Activated naive CD4-positive, alpha-beta T cell (primary cell): ENCODE results near the gene PDLIM1.
A peak's percentile ranks its signal among the peaks of the same experiment; 100 is the strongest.

ENCODE experiments used
- DNase-seq, 4 experiments: peaks; one replicate each; lab custom pipeline; 2025; lab: John Stamatoyannopoulos, UW

The PDLIM1 gene

DNA sequence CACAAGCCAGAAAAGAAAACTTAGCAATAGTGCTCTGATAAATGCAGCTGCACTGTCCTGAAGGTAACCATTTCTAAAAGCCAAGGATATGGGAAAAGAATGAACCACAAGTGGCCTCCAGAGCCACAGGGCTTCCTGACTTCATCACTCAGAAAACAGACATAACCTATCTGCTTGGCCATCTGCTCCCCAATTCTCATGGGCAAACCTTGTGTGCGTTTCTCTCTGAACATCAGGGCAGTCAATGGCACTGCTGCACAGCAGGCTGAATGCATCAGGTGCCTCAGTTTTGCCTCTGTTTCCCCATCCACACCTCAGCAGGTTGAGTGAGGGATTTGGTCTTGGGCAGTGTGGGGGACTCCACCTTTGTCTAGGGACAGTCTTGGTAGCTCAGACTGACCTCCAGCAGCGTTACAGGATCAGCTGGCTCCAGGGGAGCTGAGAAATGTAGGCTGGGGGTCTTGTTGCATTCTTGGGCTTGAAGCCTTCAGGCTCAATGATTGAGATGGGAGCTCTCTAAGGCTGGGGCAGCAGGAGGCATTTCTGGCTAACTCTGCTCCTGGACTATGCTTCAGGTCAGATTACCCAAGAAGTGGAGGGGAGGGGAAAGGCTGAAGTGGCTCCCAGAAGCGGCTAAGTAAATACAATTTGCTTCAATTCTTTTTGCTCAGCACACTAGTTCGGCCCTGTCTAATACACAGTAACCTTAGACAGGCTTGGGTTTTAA is 23.6 kb upstream of the PDLIM1 start:
- no peak for DNase-seq

DNA sequence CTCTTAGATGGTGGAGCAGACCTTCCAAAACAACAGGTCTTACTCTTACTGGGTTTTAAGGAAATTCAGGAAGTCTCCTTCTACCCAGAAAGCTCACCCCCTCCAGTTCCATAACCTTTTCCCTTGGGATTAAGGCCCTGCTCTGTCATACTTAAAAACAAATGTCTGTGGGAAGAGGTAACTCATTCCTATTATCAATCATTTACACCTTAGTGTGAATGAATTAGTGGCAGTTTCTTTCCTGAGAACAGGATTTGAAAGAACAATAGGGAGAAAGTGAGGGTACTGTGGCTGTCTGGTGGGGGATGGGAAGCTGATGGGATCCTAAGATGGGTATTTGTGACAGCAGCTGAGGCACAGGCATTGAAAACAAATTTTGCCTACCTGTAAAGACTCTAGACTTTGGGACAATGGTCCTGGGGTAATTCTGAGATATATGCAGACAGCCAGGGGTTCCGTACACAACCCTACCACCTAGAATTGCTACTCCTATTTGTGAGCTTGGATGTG is 22.2 kb upstream of the PDLIM1 start:
- no peak for DNase-seq

DNA sequence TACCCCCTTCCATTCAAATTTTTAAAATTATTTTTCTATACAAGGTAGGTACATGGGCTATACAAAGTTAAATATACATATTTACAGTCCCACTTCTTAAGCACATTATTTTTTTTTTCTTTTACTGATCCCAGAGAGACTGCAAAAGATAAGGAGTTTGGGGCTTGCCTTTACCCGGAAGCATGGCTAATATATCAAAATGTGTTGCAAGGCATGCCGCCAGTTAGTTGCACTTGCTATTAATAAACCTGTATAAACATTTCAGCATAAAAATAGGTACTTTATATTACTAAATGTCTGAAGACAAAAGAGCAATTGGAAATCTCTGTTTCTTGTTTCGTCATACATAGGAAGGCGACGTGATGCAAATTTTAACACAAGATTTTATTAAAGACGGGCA is 21.5 kb upstream of the PDLIM1 start:
- no peak for DNase-seq

DNA sequence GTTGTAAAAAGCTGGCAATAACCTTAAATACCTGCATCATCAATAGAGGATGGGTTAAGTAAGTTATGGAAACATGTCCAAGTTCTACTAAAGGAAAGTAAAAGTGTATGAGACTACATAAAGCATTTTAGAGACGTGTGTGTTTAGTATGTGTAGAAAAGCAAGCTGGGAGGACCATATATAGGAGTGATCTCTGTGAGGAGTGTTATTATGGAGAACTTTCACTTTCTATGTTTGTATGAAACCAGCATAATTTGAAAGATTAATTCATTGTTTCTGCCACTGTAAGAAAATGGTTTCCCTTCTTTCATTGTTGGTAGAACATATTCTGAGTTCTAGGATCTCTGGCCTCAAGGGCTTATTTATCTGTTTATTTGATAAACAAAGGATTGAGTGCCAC is 19.2 kb upstream of the PDLIM1 start:
- DNase-seq = no peak

DNA sequence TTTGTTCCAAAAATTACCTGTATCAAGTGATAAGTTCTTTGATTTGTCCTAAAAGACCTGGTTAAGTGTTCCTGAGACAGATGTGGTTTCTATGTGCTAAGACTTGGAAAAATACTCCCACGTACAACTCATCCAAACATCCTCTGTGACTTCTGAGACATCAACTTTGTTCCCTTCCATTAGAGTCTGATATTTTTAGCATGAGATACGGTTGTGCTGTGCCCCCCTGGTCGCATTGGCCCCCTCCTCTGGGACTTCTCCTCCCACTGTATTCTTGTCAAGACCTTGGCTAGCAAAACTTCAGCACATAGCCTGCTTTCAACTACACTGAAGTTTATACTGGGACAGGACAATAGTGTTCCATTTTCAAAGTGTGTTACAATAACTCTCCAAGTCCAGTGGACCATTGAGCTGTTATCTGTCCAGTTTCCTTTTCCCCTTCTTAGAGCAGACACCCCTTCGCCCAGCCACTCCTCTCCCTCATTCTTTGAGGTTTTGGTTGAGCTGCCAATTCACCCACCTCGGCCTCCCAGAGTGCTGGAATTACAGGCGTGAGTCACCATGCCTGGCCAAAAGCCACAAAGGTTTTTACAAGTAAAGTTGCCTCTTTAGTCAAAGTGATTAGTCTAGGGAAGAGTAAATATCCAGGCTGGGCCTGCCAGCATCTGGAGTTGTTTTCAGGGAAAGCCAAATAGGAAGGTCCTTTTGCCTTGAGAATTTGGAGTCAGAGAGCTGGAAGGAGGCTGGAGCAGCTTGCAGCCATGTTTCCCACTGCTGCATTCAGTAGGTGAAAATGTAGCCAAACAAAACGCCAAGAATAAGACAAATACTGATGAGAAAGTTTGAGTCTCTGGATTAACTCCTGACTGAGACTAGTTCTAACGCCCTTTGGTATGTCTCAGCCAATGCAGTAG is 17.8 kb upstream of the PDLIM1 start:
- no peak for DNase-seq

DNA sequence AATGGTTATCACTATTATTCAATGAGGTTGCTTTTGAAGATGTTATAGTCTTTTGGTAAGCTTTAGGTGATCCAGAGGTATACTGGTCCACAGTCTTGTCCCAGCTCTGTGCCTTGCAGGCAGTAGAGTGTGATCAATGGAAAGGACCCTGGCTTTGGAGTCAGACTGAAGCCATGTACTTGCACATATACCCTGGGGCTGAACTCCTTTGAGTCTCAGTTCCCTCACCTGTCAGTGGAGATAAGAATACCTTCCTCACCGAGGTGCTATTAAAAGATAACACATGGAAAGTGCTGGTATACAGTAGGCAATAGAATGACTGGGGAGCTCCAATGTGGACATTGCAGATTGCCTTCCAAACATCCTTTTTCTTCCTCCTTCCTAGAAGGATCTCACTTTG is 16.0 kb upstream of the PDLIM1 start:
- no peak for DNase-seq

DNA sequence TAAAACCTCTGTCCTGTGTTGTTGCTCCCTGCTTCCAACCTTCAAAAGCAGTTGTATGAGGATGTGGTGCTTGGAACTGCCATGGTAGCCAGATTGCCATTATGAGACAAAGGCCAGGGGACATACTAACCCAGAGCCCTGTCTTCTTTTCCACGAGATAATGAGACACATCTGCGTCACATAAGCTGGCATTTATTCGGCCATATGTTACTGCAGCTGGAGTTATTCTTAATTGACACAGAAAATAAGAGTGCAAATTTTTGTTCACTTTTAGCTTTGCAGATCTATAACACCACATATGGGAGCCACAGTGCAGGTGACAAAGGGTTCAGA is 15.5 kb upstream of the PDLIM1 start:
- DNase-seq = no peak

DNA sequence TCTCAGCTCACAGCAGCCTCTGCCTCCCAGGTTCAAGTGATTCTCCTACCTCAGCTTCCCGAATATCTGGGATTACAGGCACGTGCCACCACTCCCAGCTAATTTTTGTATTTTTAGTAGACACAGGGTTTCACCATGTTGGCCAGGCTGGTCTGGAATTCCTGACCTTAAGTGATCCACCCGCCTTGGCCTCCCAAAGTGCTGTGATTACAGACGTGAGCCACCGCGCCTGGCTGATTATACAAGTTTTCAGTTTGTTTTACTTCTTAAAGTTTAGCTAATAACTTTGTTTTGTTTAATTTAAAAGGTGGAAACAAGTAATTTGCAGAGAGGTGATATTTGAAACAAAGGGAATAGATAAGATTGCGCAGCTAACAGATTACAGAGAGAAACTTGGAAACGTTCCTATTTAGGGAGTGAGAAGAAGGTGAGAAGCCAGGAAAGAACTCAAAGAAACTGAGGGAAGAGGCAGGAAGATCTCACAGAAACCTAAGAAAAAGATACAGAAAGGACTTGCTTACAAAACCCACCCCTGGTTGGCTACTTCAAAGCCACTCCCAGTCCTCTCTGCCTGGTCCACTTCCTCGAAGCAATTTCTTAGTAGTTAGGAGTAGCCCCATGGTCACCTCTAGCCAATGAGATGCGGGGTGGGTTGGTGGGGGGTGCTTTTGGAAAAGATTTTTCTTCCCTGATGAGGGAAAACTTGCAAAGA is 15.0 kb upstream of the PDLIM1 start:
- DNase-seq = no peak

DNA sequence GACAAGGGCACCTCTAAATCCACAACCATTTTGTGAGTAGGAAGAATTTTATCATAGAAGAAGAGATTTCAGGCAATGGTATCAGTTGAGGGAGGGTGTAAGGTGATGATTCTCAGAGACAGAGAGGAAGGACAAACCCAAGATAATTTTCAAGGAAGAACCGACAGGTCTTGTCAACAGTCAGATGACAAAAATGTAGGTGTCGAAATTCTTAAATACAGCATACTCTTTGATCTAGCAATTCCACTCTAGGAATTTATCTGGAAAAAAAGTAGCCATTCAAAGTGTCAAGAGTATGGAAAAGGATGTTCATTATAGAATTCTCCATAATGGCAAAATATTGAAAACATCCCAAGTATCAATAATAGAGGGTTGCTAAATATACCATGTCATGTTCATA is 14.2 kb upstream of the PDLIM1 start:
- DNase-seq = no peak

DNA sequence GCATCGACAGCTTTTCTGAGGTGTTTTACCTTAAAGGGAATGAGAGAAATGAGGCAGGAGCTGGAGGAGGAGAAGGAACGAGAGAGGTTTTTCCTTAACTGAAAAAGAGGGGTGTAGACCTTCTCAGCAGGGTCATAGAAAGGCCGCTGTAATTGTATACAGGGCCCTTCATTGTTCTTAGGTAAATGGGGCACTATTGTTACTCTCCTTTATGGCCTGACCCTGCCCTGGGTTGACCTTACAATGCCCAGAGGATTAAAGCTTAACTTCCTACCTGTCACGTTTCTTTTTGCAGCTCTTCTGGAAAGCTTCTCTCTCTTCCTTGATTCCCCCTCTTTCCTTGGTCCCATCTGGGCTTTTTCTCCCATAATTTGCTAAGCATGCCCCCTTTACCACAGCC is 13.7 kb upstream of the PDLIM1 start:
- DNase-seq = no peak

DNA sequence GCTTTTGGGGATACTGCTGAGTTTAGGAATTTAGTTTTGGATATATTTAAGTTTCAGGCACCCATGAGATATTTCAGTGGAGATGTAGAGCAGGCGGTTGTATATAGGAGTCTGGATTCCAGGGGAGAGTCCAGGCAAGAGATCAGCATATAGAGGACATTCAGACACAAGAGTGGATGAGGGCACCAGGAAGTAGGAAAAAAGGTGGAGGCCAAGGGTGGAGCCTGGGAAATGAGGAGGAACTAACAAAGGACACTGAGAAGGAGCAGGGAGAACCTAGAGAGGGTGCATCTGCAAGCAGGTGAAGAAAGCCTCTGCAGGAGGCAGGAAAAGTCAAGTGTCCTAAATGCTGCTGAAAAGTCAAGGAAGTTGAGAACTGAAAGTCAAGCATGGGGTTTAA is 13.1 kb upstream of the PDLIM1 start:
- DNase-seq = no peak

DNA sequence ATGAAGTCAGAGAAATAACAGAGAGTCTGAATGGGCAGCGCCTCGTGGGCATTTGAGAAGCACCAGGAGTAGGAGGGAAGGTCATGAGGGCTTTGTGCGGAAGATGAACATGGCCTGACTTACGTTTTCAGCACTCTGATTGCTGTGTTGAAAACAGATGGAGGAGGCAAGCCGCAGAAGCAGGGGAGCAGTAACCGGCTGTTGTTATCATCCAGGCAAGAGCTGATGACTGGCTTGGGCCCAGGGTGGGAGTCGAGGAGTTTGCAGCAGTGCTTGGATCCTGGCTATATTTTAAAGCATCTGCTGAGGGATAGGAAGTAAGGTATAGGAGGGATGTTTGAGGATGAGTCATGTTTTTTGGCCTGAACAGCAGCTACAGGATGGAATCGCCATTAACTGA is 12.7 kb upstream of the PDLIM1 start:
- no peak for DNase-seq

DNA sequence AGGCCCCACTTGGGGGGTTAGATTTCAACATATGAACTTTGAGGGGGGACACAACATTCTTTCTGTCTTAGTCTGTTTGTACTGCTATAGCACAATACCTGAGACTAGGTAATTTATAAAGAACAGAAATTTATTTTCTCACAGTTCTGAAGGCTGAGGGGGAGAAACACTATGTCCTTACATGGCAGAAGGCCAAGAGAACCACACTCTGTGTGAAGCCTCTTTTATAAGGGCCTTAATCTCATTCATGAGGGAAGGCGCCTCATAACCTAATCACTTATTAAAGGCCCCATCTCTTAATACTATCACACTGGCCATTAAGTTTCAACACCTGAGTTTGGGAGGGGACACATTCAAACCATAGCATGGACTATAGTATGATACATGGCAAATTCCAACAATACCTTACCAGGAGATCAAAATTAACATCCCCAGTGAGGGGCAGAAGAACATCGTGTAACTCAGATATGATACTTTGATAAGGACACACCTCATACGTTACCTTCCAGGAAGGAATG is 9.3 kb upstream of the PDLIM1 start:
- DNase-seq = no peak

DNA sequence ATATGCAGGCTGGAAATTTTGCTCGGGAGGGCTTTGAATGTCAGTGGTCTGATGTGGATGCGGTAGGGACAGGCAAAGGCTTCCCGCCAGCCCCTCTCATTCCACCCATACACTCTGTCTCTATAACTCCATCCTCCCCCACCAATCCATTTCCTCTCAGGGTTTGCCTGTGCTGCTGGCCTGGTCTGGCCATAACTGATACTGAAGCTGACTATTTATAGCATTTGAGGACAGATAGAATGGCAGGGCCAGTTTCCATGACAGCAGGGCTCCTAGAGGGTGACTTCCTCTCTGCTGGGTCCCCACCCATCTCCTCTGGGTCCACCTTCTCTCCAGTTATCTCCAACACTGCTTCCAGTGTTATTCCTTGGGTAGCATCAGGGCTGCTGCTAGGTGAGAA is 6.6 kb upstream of the PDLIM1 start:
- DNase-seq = no peak

DNA sequence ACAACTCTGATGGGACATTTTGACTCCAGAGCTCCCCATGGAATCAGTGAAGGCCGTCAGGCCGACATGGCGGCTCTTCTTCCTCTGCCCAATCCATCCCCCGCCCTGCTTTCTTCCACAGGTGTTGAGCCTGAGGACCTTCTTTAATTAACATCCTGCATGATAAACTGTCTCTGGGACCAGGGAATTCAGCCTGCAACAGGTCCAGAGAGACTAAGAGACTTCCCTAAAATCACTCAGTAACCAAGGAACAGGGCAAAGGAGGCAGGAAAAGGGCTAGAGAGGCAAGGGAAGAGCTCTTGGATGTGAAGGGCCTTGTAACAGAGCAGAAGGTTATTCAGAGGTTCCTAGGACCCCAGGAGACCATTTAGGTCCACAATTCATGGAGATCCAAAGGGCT is 6.0 kb upstream of the PDLIM1 start:
- no peak for DNase-seq

DNA sequence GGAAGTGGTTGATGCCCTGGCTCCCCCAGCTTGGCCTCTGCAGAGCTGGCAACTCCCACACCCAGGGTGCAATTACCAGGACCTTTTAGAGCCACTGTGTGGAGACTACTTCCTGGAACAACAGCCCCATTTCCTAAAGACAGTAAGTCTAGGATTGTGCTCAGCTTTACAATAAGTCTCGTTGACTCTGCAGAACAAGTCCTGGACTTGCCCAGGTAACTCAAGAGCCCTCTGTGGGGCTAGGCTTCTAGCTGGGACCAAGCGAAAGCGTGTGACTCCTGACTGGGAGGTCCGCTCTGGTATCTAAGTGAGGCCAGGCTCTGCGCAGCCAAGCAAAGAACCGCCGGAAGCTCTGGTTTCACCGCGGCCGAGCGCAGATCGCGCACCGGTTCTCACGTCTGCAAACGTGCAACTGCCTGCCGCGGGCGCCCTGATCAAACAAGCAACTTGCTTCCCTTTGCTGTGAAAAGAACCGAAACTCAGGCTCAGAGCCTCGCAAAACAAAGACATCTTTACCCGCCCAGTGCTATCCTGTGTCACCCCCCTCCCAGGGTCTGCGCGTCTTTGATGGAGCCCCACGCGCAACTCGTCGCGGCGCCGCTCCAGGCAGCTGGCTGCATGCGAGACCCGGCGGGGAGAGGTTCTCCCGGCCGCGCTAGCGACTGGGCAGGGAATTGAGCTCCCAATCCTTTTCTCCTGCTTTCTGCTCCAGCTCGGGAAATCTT is 4.4 kb upstream of the PDLIM1 start:
- DNase-seq = peak in 1 of 4 experiments; percentile 2

DNA sequence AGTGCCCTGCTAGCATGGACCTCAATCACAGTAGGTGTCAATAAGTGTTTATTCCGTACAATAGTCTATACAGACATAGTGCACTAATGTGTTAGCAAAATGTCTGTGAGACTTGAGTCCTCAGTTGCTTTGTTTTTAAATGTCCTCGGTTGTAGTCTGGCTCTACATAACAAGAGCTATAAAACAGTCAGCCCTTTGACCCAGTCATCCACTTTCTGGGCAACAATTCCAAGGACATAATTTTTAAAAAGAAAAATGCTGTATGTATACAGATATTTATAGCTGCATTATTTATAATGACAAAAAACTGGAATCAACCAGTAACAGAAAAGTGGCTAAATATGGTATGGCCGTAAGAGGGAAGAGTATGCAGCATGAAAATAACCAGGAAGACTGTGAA is 2.8 kb upstream of the PDLIM1 start:
- DNase-seq = no peak

DNA sequence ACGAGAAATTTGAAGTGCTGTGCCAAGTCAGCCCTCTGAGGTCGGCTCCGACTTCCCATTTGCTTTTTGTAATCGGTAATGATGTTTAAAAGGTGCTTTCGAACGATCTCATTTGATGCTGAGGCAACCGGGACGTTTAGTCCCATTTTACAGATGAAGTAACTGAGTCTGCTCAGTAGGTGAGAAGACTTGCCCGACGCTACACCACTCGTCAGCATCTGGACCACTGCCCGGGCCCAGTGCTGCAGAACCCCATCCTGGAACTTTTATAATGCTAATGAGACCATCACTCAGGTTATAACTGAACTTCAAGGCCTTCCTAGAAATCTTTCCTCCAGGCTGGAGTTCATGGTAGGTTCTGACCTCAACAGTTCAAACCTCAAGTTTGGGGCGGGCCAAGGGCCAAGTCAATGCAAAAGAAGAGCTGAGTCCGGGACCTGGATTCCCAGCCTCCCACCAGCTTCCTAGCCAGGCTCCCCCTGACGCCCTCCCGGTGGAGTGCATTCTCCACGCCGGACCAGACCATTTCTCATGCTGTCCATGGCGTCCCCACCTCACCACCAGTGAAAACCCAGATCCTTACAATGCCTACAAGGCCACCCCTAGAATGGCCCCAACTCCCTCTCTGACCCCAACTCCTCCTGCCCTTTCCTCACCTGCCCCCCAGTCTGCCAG is 699 bp upstream of the PDLIM1 start:
- no peak for DNase-seq

DNA sequence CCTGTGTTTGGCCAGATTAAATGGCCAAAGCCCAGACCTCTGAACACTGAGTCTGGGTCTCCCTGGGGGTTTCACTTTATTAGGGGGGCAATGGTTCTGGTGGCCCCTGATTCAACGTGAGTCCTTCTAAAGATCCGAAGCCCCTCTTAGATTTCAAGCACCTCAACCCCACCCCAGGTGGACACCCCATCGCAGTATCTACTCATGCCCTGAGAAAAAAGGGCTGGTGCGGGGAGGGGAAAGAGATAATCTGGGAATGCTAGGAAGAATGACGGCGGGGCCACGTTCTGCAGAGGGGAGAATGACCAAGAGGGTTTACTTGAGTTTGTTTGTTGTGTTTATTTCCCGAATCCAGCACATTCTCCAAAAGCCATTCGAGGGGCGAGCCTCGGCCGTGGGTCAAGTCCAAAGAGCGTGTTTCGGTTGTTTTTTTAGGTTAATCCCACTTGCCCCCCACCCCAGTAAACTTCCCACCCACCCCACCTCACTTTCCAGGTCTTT is 832 bp downstream of the PDLIM1 start:
- no peak for DNase-seq

DNA sequence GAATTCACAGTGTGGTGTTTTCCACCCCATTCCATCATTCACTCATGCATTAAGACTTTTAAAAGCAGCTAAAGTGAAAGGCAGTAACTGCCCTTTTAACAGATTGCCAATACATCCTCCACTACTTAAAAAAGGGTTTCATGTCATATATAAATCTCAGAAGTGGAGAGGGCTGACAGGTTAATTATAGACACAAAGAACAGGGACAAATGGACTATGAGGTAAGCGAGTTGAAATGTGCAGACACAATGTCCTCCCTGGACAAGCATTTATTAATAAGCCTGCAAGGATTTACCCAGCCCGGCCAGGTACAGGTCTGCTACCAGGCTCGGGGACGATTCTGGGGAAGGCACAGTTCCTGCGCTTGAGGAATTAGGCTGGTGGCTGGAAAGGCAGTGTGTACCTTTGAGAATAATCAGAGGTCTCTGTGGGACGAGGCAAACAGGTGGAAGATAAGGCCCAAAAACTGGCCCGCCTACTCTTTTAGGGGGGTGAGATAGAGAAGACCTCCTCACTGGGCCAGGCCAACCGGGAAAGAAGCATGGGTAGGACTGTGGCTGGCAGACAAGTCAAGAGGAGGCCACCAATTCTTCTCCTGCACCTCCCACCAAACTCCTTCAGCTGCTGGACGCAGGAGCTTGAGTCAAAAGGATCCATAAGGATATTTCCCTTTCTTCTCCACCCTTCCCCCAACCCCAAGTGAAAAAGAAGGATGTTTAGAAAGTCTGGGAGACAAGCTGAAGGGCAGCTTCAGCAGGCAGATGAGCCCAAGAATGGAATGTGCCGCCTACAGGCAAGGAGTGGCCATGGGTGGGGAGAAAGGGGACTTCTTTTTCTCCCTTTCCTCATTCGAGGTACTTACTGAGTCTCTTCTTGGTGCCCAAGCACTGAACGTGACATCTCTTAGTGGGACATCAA is 1.5 kb downstream of the PDLIM1 start:
- no peak for DNase-seq
